C4-2B (cell line): ENCODE measurements around the gene SPTBN5.

Experiments used
- CTCF ChIP-seq: fragments of 450-650 bp; conservative IDR thresholded peaks from 2 replicates; pipeline ENCODE4 v1.5.1; 2017; ENCODE audit warnings: mild to moderate bottlenecking
- ZFX ChIP-seq: fragments of 450-650 bp; IDR thresholded peaks from 2 replicates; pipeline ENCODE4 v1.6.1; 2017

GRCh38 chr15:41927536-41927935 lies 33.7 kb upstream of the SPTBN5 start:
- no peak for TF ChIP-seq CTCF
- TF ChIP-seq ZFX: no peak
